GM19035 (cell line): ENCODE data around the gene FLAD1.
A peak's percentile ranks its signal among the peaks of the same experiment; 100 is the strongest.

Experiments
- ATAC-seq: cut with Tn5 transposase; IDR thresholded peaks from one replicate; pipeline ENCODE4 v1.9.1; 2021; ENCODE audit not compliant: unreplicated experiment

FLAD1 gene

GRCh38 chr1:154951901-154952657, 31.1 kb upstream of the FLAD1 start:
- ATAC-seq: no peak

GRCh38 chr1:154952664-154953063, 30.5 kb upstream of the FLAD1 start:
- ATAC-seq: no peak

GRCh38 chr1:154953611-154954038, 29.5 kb upstream of the FLAD1 start:
- ATAC-seq: no peak

- ATAC-seq: no peak
Measured at GRCh38 chr1:154954541-154954940, 28.6 kb upstream of the FLAD1 start.

GRCh38 chr1:154955039-154955717, 28.0 kb upstream of the FLAD1 start:
- peak; percentile 50 for ATAC-seq

- ATAC-seq: peak; percentile 70
Measured at GRCh38 chr1:154955718-154956543, 27.2 kb upstream of the FLAD1 start, which contains the start of gene PBXIP1. Gene PBXIP1, minus strand, starts transcription at chr1:154956099. Its CDS starts 2,378 bp downstream, at chr1:154953721.

- ATAC-seq: no peak
Measured at GRCh38 chr1:154956544-154956941, 26.6 kb upstream of the FLAD1 start.

- ATAC-seq: no peak
Measured at GRCh38 chr1:154957091-154957657, 26.0 kb upstream of the FLAD1 start.

- no peak for ATAC-seq
Measured at GRCh38 chr1:154958036-154958435, 25.1 kb upstream of the FLAD1 start.

GRCh38 chr1:154958681-154959425, 24.3 kb upstream of the FLAD1 start:
- no peak for ATAC-seq

- no peak for ATAC-seq
Measured at GRCh38 chr1:154959426-154959780, 23.7 kb upstream of the FLAD1 start.

GRCh38 chr1:154960446-154961136, 22.6 kb upstream of the FLAD1 start:
- ATAC-seq: no peak

- peak; percentile 79 for ATAC-seq
Measured at GRCh38 chr1:154961207-154962155, 21.7 kb upstream of the FLAD1 start, which contains the start of gene PYGO2. Gene PYGO2, minus strand, starts transcription at chr1:154961782. Its CDS starts 206 bp downstream, at chr1:154961576.

GRCh38 chr1:154962156-154962749, 20.9 kb upstream of the FLAD1 start:
- peak; percentile 18 for ATAC-seq

- no peak for ATAC-seq
Measured at GRCh38 chr1:154962795-154963330, 20.3 kb upstream of the FLAD1 start.

GRCh38 chr1:154963643-154964042, 19.5 kb upstream of the FLAD1 start:
- ATAC-seq: no peak

- no peak for ATAC-seq
Measured at GRCh38 chr1:154964359-154964758, 18.8 kb upstream of the FLAD1 start.

- no peak for ATAC-seq
Measured at GRCh38 chr1:154966111-154966510, 17.0 kb upstream of the FLAD1 start.
